Measurements from ENCODE around the gene MET. TPM values are rescaled to one million over a fixed set of nuclear protein-coding genes. Genes with fewer than 3 reads are reported as not detected.
"Not testable (repeated sequence)": the region's sequence is repeated elsewhere in the genome, so short reads cannot be mapped to it uniquely, and the experiment has no call there.

MET gene
- total RNA-seq, 2 experiments from 2014 or later: not detected

DNA sequence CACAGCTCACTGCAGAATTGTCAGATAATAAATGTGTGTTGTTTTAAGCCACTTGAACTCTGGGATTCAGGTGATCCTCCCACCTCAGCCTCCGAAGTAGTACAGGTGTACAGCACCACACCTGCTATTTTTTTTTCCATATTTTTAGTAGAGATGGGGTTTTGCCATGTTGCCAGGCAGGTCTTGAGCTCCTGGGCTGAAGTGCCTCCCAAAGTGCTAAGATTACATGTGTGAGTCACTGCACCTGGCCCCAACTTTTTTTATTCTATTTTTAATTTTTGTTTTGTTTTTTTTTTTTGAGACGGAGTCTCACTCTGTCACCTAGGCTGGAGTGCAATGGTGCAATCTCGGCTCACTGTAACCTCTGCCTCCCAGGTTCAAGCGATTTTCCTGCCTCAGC lies 28.8 kb upstream of the MET start:
- H3K9me3 Mint-ChIP-seq (ENCODE audit: insufficient read depth); POLR2A ChIA-PET; H3K27ac Mint-ChIP-seq; CTCF ChIA-PET; ATAC-seq; H3K36me3 Mint-ChIP-seq (ENCODE audit: low read depth); H3K4me3 Mint-ChIP-seq; H3K4me1 Mint-ChIP-seq (ENCODE audit: low read depth); H3K27me3 Mint-ChIP-seq (ENCODE audit: low read depth); DNase-seq: not testable (repeated sequence)

DNA sequence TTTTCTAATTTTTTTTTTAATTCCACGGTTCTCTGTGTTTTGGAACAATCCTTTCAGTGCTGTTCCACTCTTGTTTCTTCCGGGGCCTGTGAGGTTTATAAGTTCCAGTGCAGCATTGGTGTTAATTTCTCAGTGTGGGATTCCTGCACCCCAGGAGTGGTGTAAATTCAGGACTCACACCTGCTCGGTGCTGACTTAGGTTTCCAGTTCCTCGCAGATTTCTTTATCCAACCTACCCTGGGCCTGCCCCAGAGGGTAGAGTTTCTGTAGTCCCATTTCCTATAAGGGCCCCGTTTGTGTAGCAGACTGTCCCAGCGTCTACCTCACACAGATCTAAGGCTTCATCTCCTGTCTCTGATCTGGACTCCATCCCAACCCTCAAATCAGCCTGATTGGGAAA lies 27.4 kb upstream of the MET start:
- H3K27ac Mint-ChIP-seq: no peak overlapping the region
- DNase-seq (no peak), ATAC-seq (no peak)
- no peaks in the 10 kb centered on the region for H3K36me3 Mint-ChIP-seq (ENCODE audit: low read depth)
- ChIA-PET POLR2A (no interaction called here), CTCF (no interaction called here)
- no peaks in the 10 kb centered on the region for H3K9me3 Mint-ChIP-seq (ENCODE audit: insufficient read depth)
- H3K4me1 Mint-ChIP-seq (ENCODE audit: low read depth): no peaks in the 10 kb centered on the region
- H3K4me3 Mint-ChIP-seq: no peak overlapping the region
- peaks cover 4% of the 10 kb centered on the region for H3K27me3 Mint-ChIP-seq (ENCODE audit: low read depth)

DNA sequence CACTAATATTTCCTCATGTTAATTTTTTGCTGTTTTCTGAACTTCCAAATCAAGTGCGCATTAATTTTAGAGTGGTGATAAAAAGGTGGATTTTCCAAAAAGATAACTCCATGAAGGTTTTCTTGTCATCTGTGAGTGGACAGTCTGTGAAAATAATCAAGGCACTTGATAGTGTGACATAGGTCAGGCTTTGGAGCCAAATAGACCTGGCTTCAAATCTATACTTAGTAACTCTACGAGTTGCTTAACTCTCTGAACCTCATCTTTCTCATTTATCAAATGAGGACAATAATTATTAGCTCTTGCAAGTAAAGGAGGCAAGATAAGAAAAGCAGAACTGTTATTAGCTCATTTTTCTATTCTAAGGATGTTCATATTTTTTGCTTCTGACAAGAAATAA lies 24.7 kb upstream of the MET start:
- POLR2A ChIA-PET: no interaction called here
- peaks cover 4% of the 10 kb centered on the region for H3K27me3 Mint-ChIP-seq (ENCODE audit: low read depth)

DNA sequence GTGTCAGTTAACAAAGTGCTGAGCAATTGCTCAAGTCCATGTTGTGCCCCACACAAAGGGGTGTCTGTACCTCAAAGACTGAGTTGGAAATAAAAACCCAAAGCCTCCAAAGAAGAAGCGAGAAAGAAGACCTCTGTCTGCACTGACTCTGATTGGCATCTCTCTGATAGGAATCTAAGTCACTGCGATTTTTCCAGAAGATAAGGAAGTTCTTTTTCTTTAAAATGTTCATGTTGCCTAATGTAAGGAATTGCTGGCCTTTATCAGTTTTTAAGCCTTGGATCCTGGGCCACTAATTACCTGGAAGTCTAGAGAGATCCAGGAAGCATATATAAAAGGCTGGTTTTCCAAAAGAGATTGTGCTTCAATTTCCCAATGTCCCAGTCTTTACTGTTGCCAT lies 24.1 kb upstream of the MET start:
- H3K36me3 Mint-ChIP-seq (ENCODE audit: low read depth): no peaks in the 10 kb centered on the region
- no peak overlapping the region for H3K27ac Mint-ChIP-seq
- ATAC-seq: no peak
- CTCF ChIA-PET: interaction anchor here (1.4 kb wide), 1 partner anchor 56 kb away, joined by 3 read pairs; no protein-coding TSS in a partner anchor
- POLR2A ChIA-PET: no interaction called here
- H3K27me3 Mint-ChIP-seq (ENCODE audit: low read depth): peaks cover 2% of the 10 kb centered on the region
- no peak for DNase-seq
- no peaks in the 10 kb centered on the region for H3K9me3 Mint-ChIP-seq (ENCODE audit: insufficient read depth)
- no peaks in the 10 kb centered on the region for H3K4me1 Mint-ChIP-seq (ENCODE audit: low read depth)
- no peak overlapping the region for H3K4me3 Mint-ChIP-seq

More for the DNA sequence above, 24.7 kb upstream of the MET start:
- Mint-ChIP-seq H3K27ac (no peak overlapping the region), H3K4me1 (ENCODE audit: low read depth) (no peaks in the 10 kb centered on the region), H3K9me3 (ENCODE audit: insufficient read depth) (no peaks in the 10 kb centered on the region), H3K36me3 (ENCODE audit: low read depth) (no peaks in the 10 kb centered on the region), H3K4me3 (no peak overlapping the region)
- CTCF ChIA-PET: interaction anchor here (1.4 kb wide), 1 partner anchor 55 kb away, joined by 3 read pairs; no protein-coding TSS in a partner anchor
- no peak for DNase-seq
- ATAC-seq: no peak

DNA sequence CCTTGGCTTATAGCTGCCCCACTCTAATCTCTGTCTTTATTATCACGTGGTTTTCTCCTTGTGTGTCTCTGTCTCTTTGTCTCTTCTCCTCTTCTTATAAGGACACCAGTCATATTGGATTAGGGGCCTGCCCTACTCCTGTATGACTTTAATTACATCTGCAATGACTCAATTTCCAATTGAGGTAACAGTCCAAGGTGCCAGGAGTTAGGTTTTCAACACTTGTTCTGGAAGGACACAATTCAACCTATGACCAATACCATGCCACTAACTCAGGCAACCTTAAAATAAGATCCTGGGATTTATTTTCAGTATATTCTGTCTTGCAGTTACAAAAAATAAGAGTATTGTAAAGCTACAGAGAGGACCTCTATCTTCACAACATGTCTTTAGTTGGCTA lies 21.6 kb upstream of the MET start:
- no peaks in the 10 kb centered on the region for H3K4me1 Mint-ChIP-seq (ENCODE audit: low read depth)
- H3K9me3 Mint-ChIP-seq (ENCODE audit: insufficient read depth): no peaks in the 10 kb centered on the region
- ATAC-seq (no peak), DNase-seq (no peak)
- H3K27me3 Mint-ChIP-seq (ENCODE audit: low read depth): peaks cover 2% of the 10 kb centered on the region
- CTCF ChIA-PET: no interaction called here
- no peaks in the 10 kb centered on the region for H3K36me3 Mint-ChIP-seq (ENCODE audit: low read depth)
- no peak overlapping the region for H3K27ac Mint-ChIP-seq
- POLR2A ChIA-PET: no interaction called here
- H3K4me3 Mint-ChIP-seq: no peak overlapping the region

DNA sequence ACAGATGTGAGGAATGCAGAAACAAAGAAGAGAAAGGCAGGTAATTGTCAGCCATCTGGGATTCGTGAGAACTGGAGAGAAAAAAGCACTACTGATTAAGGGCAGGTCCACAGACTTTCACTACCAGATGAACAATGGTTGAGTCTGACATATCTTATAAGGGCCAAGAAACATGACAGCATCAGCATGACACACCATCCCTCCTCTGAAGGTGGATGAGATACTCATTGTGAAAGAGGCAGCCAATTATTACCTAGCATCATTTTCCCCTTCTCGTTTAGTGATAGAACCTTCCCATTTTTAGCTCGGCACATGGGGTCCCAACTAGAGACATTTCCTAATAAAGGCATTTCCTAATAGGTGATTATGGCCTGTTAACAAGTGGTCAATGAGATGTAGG lies 19.2 kb upstream of the MET start:
- H3K9me3 Mint-ChIP-seq (ENCODE audit: insufficient read depth): no peaks in the 10 kb centered on the region
- POLR2A ChIA-PET: no interaction called here
- no peak overlapping the region for H3K27ac Mint-ChIP-seq
- ATAC-seq: no peak
- no peaks in the 10 kb centered on the region for H3K4me1 Mint-ChIP-seq (ENCODE audit: low read depth)
- H3K27me3 Mint-ChIP-seq (ENCODE audit: low read depth): peaks cover 2% of the 10 kb centered on the region
- H3K36me3 Mint-ChIP-seq (ENCODE audit: low read depth): no peaks in the 10 kb centered on the region
- CTCF ChIA-PET: no interaction called here
- H3K4me3 Mint-ChIP-seq: no peak overlapping the region
- no peak for DNase-seq

DNA sequence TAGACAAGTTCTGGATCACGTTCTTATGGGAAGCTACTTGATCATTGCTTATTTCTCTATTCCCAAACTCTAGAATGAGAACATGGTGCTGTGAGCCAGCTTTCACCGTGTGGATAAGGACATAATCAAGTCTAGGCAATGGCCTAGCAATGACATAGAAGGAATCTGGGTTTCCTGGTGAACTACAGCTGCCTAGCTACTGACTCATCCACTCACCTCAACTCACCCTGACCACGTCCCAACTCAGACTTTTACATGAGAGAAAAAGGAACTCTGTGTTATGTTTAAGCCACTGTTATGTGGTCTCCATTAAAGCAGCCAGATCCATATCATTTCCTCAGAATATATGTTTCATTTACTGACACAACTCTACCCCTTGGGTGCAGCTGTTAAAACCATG lies 18.8 kb upstream of the MET start:
- H3K4me3 Mint-ChIP-seq: no peak overlapping the region
- no peaks in the 10 kb centered on the region for H3K4me1 Mint-ChIP-seq (ENCODE audit: low read depth)
- no peak for ATAC-seq
- no peaks in the 10 kb centered on the region for H3K9me3 Mint-ChIP-seq (ENCODE audit: insufficient read depth)
- H3K36me3 Mint-ChIP-seq (ENCODE audit: low read depth): no peaks in the 10 kb centered on the region
- H3K27ac Mint-ChIP-seq: no peak overlapping the region
- peaks cover 1% of the 10 kb centered on the region for H3K27me3 Mint-ChIP-seq (ENCODE audit: low read depth)
- DNase-seq: no peak
- POLR2A ChIA-PET: no interaction called here
- CTCF ChIA-PET: no interaction called here

DNA sequence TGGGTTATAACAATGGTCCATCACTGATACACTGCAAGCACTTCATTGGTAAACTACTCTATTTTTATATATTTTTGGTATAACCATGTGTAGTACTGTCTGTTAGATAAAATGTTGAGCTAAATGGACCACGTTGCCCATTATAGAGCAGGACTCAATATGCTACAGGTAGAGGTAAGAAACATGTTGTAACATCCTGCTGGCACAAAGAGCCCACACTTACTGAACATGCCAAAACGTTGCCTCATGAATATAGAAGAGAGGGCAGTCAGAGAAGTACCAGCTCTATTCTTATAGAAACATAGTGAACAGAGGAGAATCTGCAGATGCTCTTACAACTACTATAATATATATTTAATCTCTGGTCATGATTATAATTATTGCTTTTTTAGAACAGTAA lies 18.4 kb upstream of the MET start:
- DNase-seq: no peak
- CTCF ChIA-PET: no interaction called here
- H3K4me3 Mint-ChIP-seq: no peak overlapping the region
- no peaks in the 10 kb centered on the region for H3K4me1 Mint-ChIP-seq (ENCODE audit: low read depth)
- ATAC-seq: no peak
- H3K27ac Mint-ChIP-seq: no peak overlapping the region
- peaks cover 1% of the 10 kb centered on the region for H3K27me3 Mint-ChIP-seq (ENCODE audit: low read depth)
- POLR2A ChIA-PET: no interaction called here
- H3K36me3 Mint-ChIP-seq (ENCODE audit: low read depth): no peaks in the 10 kb centered on the region
- H3K9me3 Mint-ChIP-seq (ENCODE audit: insufficient read depth): no peaks in the 10 kb centered on the region

DNA sequence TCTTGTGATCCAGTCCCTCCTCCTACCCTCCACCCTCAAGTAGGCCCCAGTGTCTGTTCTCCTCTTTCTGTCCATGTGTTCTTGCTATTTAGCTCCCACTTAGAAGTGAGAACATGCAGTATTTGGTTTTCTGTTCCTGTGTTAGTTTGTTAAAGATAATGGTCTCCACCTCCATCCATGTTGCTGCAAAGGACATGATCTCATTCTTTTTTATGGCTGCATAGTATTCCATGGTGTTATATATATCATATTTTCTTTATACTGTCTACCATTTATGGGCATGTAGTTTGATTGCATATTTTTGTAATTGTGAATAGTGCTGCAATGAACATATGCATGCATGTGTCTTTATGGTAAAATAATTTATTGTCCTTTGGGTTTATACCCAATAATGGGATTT lies 12.7 kb upstream of the MET start:
- H3K9me3 Mint-ChIP-seq (ENCODE audit: insufficient read depth); H3K36me3 Mint-ChIP-seq (ENCODE audit: low read depth); POLR2A ChIA-PET; H3K4me1 Mint-ChIP-seq (ENCODE audit: low read depth); DNase-seq; CTCF ChIA-PET; H3K4me3 Mint-ChIP-seq; ATAC-seq; H3K27me3 Mint-ChIP-seq (ENCODE audit: low read depth); H3K27ac Mint-ChIP-seq: not testable (repeated sequence)

DNA sequence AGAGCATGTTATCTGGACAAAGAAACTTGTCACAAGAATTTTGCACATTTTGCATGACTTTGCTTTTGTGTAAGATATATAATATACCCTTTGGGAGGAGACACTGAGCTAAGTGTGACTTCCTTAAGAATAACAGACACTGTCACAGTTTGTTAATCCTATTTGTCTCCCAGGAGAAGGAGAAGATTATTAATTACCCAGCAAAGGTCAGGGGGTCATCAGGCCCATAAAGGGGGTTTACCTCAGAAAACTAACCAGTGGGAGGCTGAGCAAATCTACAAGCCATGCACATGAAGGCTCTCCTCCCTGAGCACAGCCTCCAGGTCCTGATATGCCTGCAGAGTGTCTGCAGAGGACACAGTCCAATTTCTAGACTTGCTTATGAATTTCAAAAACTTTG lies 10.1 kb upstream of the MET start:
- Mint-ChIP-seq H3K4me1 (ENCODE audit: low read depth) (no peaks in the 10 kb centered on the region), H3K9me3 (ENCODE audit: insufficient read depth) (no peaks in the 10 kb centered on the region), H3K36me3 (ENCODE audit: low read depth) (no peaks in the 10 kb centered on the region), H3K27me3 (ENCODE audit: low read depth) (peaks cover 13% of the 10 kb centered on the region), H3K4me3 (no peak overlapping the region), H3K27ac (no peak overlapping the region)
- ATAC-seq (no peak), DNase-seq (no peak)
- POLR2A ChIA-PET: no interaction called here
- CTCF ChIA-PET: no interaction called here

DNA sequence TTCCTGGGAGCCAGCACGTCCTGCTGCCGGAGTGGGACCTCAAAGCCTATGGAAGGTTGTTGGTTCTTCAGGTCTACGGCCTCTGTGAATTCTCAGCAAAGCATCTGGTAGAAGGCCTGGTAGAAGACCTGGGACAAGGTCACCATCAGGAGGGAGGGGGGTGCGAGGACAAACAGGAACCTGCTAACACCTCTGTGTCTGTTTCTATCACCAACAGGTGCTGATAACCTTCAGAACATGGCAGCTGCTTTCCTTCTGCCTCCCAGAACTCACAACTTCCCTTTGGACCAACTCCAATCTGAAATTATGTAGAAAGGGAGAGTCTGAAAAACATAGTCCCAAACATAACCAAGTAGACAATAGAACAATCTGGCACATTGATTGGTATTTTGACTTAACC lies 8.3 kb upstream of the MET start:
- ChIA-PET CTCF (no interaction called here), POLR2A (no interaction called here)
- H3K27ac Mint-ChIP-seq: no peak overlapping the region
- no peaks in the 10 kb centered on the region for H3K4me1 Mint-ChIP-seq (ENCODE audit: low read depth)
- ATAC-seq (no peak), DNase-seq (no peak)
- no peaks in the 10 kb centered on the region for H3K36me3 Mint-ChIP-seq (ENCODE audit: low read depth)
- H3K9me3 Mint-ChIP-seq (ENCODE audit: insufficient read depth): no peaks in the 10 kb centered on the region
- H3K4me3 Mint-ChIP-seq: no peak overlapping the region
- H3K27me3 Mint-ChIP-seq (ENCODE audit: low read depth): peaks cover 17% of the 10 kb centered on the region

DNA sequence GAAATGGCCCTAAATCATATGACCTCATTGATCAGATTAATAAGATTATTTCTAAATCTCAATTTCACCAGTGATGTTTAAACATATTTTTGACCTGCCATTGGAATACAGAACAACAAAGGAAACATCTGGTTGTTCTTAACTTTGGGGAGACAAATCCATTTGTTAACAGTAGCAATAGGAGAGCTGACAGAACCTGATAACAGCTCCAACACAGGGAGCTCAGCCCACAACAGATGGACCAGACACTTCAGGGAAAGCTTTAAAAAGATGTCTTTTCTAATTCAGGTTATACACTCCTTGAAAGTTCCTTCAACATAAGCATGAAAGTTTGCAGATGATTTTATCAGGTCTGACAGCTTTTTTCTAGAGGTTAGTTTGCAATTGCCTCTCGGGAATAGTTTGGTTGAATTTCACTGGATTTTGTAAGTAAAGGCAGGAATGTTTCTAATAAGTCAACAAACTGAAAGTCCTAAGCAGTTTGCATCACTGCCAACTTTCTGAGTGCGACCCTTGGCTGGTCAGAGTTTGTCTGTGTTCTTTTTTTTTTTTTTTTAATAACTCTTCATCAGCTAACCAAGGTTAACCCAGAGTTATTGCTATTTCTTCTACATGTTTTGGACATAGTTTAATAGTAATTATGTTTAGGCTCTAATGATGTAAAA lies 6.5 kb upstream of the MET start:
- no peak for DNase-seq
- peaks cover 21% of the 10 kb centered on the region for H3K27me3 Mint-ChIP-seq (ENCODE audit: low read depth)
- no peak for ATAC-seq
- CTCF ChIA-PET: no interaction called here
- POLR2A ChIA-PET: no interaction called here
- H3K27ac Mint-ChIP-seq: no peak overlapping the region
- H3K4me1 Mint-ChIP-seq (ENCODE audit: low read depth): no peaks in the 10 kb centered on the region
- H3K36me3 Mint-ChIP-seq (ENCODE audit: low read depth): no peaks in the 10 kb centered on the region
- H3K4me3 Mint-ChIP-seq: no peak overlapping the region
- no peaks in the 10 kb centered on the region for H3K9me3 Mint-ChIP-seq (ENCODE audit: insufficient read depth)

DNA sequence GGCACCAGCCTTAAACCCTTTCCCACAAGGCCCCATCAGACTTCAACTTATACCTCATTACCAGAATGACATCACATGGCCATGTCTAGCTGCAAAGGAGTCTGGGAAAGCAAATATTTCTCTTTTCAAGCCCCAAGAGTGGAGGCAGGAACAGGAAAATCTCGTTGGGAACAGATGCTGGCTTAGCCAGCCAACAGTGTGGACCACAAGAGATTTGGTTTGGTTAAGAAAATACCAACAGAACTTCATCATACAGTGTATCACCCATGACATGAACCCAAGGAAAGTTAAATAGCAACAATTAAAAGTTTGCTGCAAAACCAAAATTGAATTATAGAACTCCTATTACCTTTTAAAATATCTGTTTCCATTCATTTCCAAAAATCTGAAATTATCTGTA lies 2.2 kb upstream of the MET start:
- Mint-ChIP-seq H3K27me3 (ENCODE audit: low read depth) (peaks cover 54% of the 10 kb centered on the region), H3K27ac (no peak overlapping the region), H3K4me3 (no peak overlapping the region), H3K36me3 (ENCODE audit: low read depth) (no peaks in the 10 kb centered on the region), H3K4me1 (ENCODE audit: low read depth) (peaks cover 7% of the 10 kb centered on the region), H3K9me3 (ENCODE audit: insufficient read depth) (no peaks in the 10 kb centered on the region)
- ChIA-PET CTCF (no interaction called here), POLR2A (no interaction called here)
- DNase-seq: no peak
- no peak for ATAC-seq
